Endodermal cell (in vitro differentiated cells): ENCODE results near the gene LSR. TPM values are rescaled to one million over a fixed set of nuclear protein-coding genes. Genes with fewer than 3 reads are reported as not detected.

Experiments
- DNase-seq: peaks from one replicate; pipeline ENCODE4 v3.0.0-alpha.2; 2017
- H3K27ac ChIP-seq: 2 replicates; pipeline ENCODE4 v1.5.1; 2013; ENCODE audit warnings: mild to moderate bottlenecking, low read depth, low read length, moderate library complexity
- H3K27me3 ChIP-seq: 2 replicates; pipeline ENCODE4 v1.6.1; 2013; ENCODE audit warnings: mild to moderate bottlenecking, low read length, moderate library complexity; ENCODE audit not compliant: insufficient read depth, control insufficient read depth, poor library complexity, severe bottlenecking
- H3K36me3 ChIP-seq: 2 replicates; pipeline ENCODE4 v1.7.0; 2013; ENCODE audit warnings: mild to moderate bottlenecking, low read length, moderate library complexity; ENCODE audit not compliant: control insufficient read depth, insufficient read depth
- H3K4me1 ChIP-seq: one replicate; pipeline ENCODE4 v1.7.0; 2013; ENCODE audit warnings: low read length; ENCODE audit not compliant: control insufficient read depth, insufficient read depth
- H3K4me3 ChIP-seq: 2 replicates; pipeline ENCODE4 v1.5.1; 2013; ENCODE audit warnings: mild to moderate bottlenecking, low read length, moderate library complexity
- H3K9ac ChIP-seq: 2 replicates; pipeline ENCODE4 v1.6.1; 2013; ENCODE audit warnings: mild to moderate bottlenecking, low read length, moderate library complexity; ENCODE audit not compliant: poor library complexity, severe bottlenecking; ENCODE audit errors: extremely low read depth
- H3K9me3 ChIP-seq: 2 replicates; pipeline ENCODE4 v1.6.1; 2013; ENCODE audit warnings: mild to moderate bottlenecking, low read length, moderate library complexity; ENCODE audit not compliant: control insufficient read depth
- H3K27ac Mint-ChIP-seq: 2 replicates; pipeline ENCODE4 v1.8.0; 2020; ENCODE audit warnings: mixed read lengths
- H3K27me3 Mint-ChIP-seq: 2 replicates; pipeline ENCODE4 v1.8.0; 2021; ENCODE audit warnings: mild to moderate bottlenecking, mixed read lengths; ENCODE audit not compliant: insufficient read depth
- H3K36me3 Mint-ChIP-seq: 2 replicates; pipeline ENCODE4 v1.8.0; 2020; ENCODE audit warnings: low read depth, mixed read lengths
- H3K4me1 Mint-ChIP-seq: 2 replicates; pipeline ENCODE4 v1.8.0; 2020; ENCODE audit warnings: mixed read lengths
- H3K4me3 Mint-ChIP-seq: 2 replicates; pipeline ENCODE4 v1.8.0; 2020; ENCODE audit warnings: mild to moderate bottlenecking, moderate library complexity, mixed read lengths
- H3K9me3 Mint-ChIP-seq: 2 replicates; pipeline ENCODE4 v1.8.0; 2020; ENCODE audit warnings: mild to moderate bottlenecking, mixed read lengths
- WGBS, 2 experiments: methylation state at CpG; one replicate each; pipeline versions ENCODE4 v1.1.5 to v1.1.7; 2013; ENCODE audit warnings: missing lambda C conversion rate in 2 of 2, mixed read lengths in 1 of 2; ENCODE audit not compliant: insufficient coverage in 1 of 2, insufficient read length in 1 of 2; 5-methylcytosine and 5-hydroxymethylcytosine counted together
- total RNA-seq, 2 donors: library from RNA; stranded (reverse); fragmentation: NEBNext Ultra II Directional in 1 of 2; extraction: Animal tissue kit (Norgen Biotek cat#: 25700) in 1 of 2; gene quantifications; 2 replicates in 1 of 2; 3 replicates in 1 of 2; pipeline ENCODE4 v1.2.1, GENCODE V29; 2021
- TF ChIP-seq, protein P1 (sequence below): fragments of 200-600 bp; sonication (generic); conservative IDR thresholded peaks from 2 replicates; pipeline ENCODE4 v1.5.0; 2021; ENCODE audit warnings: antibody characterized with exemption, mild to moderate bottlenecking

The LSR gene
- total RNA-seq, 2 donors from 2014 or later: 112 to 170 TPM

- Histone ChIP-seq H3K27ac (no peak overlapping the region), H3K9ac (no peak overlapping the region), H3K4me1 (no peaks in the 10 kb centered on the region), H3K27me3 (no peaks in the 10 kb centered on the region), H3K4me3 (no peak overlapping the region), H3K9me3 (peaks cover 17% of the 10 kb centered on the region), H3K36me3 (no peaks in the 10 kb centered on the region)
- TF ChIP-seq, protein P1, sequence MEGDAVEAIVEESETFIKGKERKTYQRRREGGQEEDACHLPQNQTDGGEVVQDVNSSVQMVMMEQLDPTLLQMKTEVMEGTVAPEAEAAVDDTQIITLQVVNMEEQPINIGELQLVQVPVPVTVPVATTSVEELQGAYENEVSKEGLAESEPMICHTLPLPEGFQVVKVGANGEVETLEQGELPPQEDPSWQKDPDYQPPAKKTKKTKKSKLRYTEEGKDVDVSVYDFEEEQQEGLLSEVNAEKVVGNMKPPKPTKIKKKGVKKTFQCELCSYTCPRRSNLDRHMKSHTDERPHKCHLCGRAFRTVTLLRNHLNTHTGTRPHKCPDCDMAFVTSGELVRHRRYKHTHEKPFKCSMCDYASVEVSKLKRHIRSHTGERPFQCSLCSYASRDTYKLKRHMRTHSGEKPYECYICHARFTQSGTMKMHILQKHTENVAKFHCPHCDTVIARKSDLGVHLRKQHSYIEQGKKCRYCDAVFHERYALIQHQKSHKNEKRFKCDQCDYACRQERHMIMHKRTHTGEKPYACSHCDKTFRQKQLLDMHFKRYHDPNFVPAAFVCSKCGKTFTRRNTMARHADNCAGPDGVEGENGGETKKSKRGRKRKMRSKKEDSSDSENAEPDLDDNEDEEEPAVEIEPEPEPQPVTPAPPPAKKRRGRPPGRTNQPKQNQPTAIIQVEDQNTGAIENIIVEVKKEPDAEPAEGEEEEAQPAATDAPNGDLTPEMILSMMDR: no peak
- Mint-ChIP-seq H3K27me3 (peaks cover 8% of the 10 kb centered on the region), H3K4me1 (no peaks in the 10 kb centered on the region), H3K36me3 (no peaks in the 10 kb centered on the region), H3K4me3 (no peak overlapping the region), H3K9me3 (peaks cover 30% of the 10 kb centered on the region), H3K27ac (no peak overlapping the region)
- 75 to 84% methylated on average over 4 to 7 of the region's 7 CpGs for WGBS, 2 experiments
- DNase-seq: no peak
Observed at GRCh38 chr19:35222373-35223015, 26.3 kb upstream of the LSR start.

- no peaks in the 10 kb centered on the region for H3K36me3 ChIP-seq
- DNase-seq: no peak
- H3K9ac ChIP-seq: no peak overlapping the region
- H3K4me1 ChIP-seq: no peaks in the 10 kb centered on the region
- Mint-ChIP-seq H3K4me1 (no peaks in the 10 kb centered on the region), H3K27me3 (peaks cover 6% of the 10 kb centered on the region), H3K9me3 (peaks cover 26% of the 10 kb centered on the region), H3K36me3 (no peaks in the 10 kb centered on the region), H3K4me3 (no peak overlapping the region), H3K27ac (no peak overlapping the region)
- H3K9me3 ChIP-seq: peaks cover 17% of the 10 kb centered on the region
- TF ChIP-seq, protein P1: no peak
- no peaks in the 10 kb centered on the region for H3K27me3 ChIP-seq
- 70 to 71% methylated on average over 6 of the region's 6 CpGs for WGBS, 2 experiments
- H3K4me3 ChIP-seq: no peak overlapping the region
- no peak overlapping the region for H3K27ac ChIP-seq
Observed at GRCh38 chr19:35223084-35223790, 25.6 kb upstream of the LSR start.

DNA sequence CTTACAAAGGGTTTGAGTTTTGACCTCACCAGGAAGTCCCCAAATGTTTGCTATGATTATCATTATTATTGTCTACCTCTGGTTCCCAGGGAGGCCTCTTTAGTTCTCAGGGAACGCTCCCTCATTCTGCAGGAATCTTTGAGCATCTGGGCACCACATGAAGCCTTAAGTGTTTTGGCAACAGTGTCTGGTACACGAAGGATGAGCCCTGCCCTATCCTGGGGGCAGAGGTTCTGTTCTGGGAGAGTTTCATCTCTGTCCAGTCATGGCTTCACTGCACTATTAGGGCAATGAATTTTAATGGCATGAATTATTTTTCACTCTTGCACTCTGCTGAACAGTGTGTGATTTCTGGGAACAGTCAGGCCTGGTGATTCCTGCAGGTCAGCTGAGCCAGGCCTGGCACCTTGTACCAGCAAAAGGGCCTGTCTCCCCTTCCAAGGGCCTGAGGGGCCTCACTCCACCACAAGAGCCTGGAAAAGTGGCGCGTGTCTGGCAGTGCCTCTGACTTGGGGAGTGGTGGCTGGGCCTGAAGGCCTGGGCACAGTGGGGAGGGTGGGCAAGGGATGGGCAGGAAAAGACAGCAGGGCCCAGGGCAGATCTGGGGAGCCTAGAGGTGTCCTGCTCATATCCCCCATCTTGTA, 24.8 kb upstream of the LSR start:
- no peak overlapping the region for H3K4me3 ChIP-seq
- Mint-ChIP-seq H3K27me3 (peaks cover 6% of the 10 kb centered on the region), H3K9me3 (peaks cover 19% of the 10 kb centered on the region), H3K4me1 (no peaks in the 10 kb centered on the region), H3K4me3 (no peak overlapping the region), H3K36me3 (no peaks in the 10 kb centered on the region), H3K27ac (no peak overlapping the region)
- no peaks in the 10 kb centered on the region for H3K4me1 ChIP-seq
- no peaks in the 10 kb centered on the region for H3K27me3 ChIP-seq
- TF ChIP-seq, protein P1: no peak
- whole genome bisulfite sequencing, 2 experiments: 83 to 92% methylated on average over 4 of the region's 4 CpGs
- no peaks in the 10 kb centered on the region for H3K36me3 ChIP-seq
- no peak overlapping the region for H3K27ac ChIP-seq
- no peak for DNase-seq
- peaks cover 15% of the 10 kb centered on the region for H3K9me3 ChIP-seq
- H3K9ac ChIP-seq: no peak overlapping the region
